Stimulated activated CD4-positive, alpha-beta T cell treated with anti-CD3 and anti-CD28 coated beads, Interleukin-4, amount 100 ng/mL, for 24 hours (primary cell): Measurements from ENCODE around the gene PNMA8B.

Source experiments
- DNase-seq: peaks from one replicate; pipeline ENCODE4 v3.0.0-alpha.2; 2020

PNMA8B gene

GRCh38 chr19:46451352-46451751, 44.3 kb downstream of the PNMA8B start:
- no peak for DNase-seq

- DNase-seq = no peak
Measured at GRCh38 chr19:46450737-46451136, 44.9 kb downstream of the PNMA8B start.

GRCh38 chr19:46449228-46449627, 46.4 kb downstream of the PNMA8B start:
- no peak for DNase-seq

- no peak for DNase-seq
Measured at GRCh38 chr19:46448601-46449000, 47.1 kb downstream of the PNMA8B start.

GRCh38 chr19:46447824-46448223, 47.8 kb downstream of the PNMA8B start:
- DNase-seq = no peak

- no peak for DNase-seq
Measured at GRCh38 chr19:46447006-46447405, 48.7 kb downstream of the PNMA8B start.

- no peak for DNase-seq
Measured at GRCh38 chr19:46446021-46446420, 49.6 kb downstream of the PNMA8B start.

- no peak for DNase-seq
Measured at GRCh38 chr19:46442808-46443450, 52.7 kb downstream of the PNMA8B start.

- no peak for DNase-seq
Measured at GRCh38 chr19:46441866-46442265, 53.8 kb downstream of the PNMA8B start.
